Liver (tissue), 9 donors: Measurements from ENCODE around the gene GJD3. TPM values are rescaled to one million over a fixed set of nuclear protein-coding genes. Genes with fewer than 3 reads are reported as not detected.

Experiments used
- DNase-seq: peaks from one replicate; pipeline ENCODE4 v3.0.0-alpha.2; 2017; ENCODE audit warnings: low spot score
- H3K27ac ChIP-seq, 2 donors: one replicate each; pipeline ENCODE4 v1.7.0; 2013; ENCODE audit warnings: inconsistent platforms in 2 of 2, low read length in 2 of 2, control low read depth in 1 of 2, low read depth in 1 of 2, mild to moderate bottlenecking in 1 of 2
- H3K27me3 ChIP-seq, 4 donors: one replicate each; pipeline versions ENCODE4 v1.6.1 to v1.7.0; 2013; ENCODE audit warnings: low read length in 3 of 4, inconsistent platforms in 1 of 4, mild to moderate bottlenecking in 1 of 4, moderate library complexity in 1 of 4; ENCODE audit not compliant: control insufficient read depth in 4 of 4, insufficient read depth in 4 of 4
- H3K36me3 ChIP-seq, 4 donors: one replicate each; pipeline versions ENCODE4 v1.6.1 to v1.7.0; 2013; ENCODE audit warnings: low read length in 3 of 4, mild to moderate bottlenecking in 3 of 4, low read depth in 1 of 4, moderate library complexity in 1 of 4; ENCODE audit not compliant: control insufficient read depth in 4 of 4, insufficient read depth in 3 of 4
- H3K4me1 ChIP-seq, 4 donors: one replicate each; pipeline versions ENCODE4 v1.6.1 to v1.7.0; 2013; ENCODE audit warnings: low read length in 3 of 4, mild to moderate bottlenecking in 3 of 4, moderate library complexity in 1 of 4; ENCODE audit not compliant: control insufficient read depth in 4 of 4, insufficient read depth in 4 of 4
- H3K4me3 ChIP-seq, 3 donors: one replicate each; pipeline versions ENCODE4 v1.6.1 to v1.7.0; 2013; ENCODE audit warnings: low read length in 3 of 3, control low read depth in 1 of 3, low read depth in 1 of 3, mild to moderate bottlenecking in 1 of 3
- H3K9ac ChIP-seq, 2 donors: one replicate each; pipeline ENCODE4 v1.7.0; 2013; ENCODE audit warnings: low read length in 2 of 2, mild to moderate bottlenecking in 2 of 2, moderate library complexity in 2 of 2, control low read depth in 1 of 2, low read depth in 1 of 2
- H3K9me3 ChIP-seq, 4 donors: one replicate each; pipeline versions ENCODE4 v1.6.1 to v1.7.0; 2013; ENCODE audit warnings: low read length in 3 of 4; ENCODE audit not compliant: control insufficient read depth in 4 of 4
- EGR1 ChIP-seq, 2 donors: IDR thresholded peaks; 2 replicates each; pipeline ENCODE4 v1.6.1; 2016 to 2018; ENCODE audit warnings: antibody characterized with exemption in 2 of 2, low read depth in 2 of 2
- FOXA1 ChIP-seq: IDR thresholded peaks from 2 replicates; pipeline ENCODE4 v1.6.1; 2016; ENCODE audit warnings: antibody characterized with exemption
- GABPA ChIP-seq, 2 donors: IDR thresholded peaks in 1 of 2; conservative IDR thresholded peaks in 1 of 2; 2 replicates each; pipeline ENCODE4 v1.6.1; 2016; ENCODE audit warnings: antibody characterized with exemption in 2 of 2, mild to moderate bottlenecking in 1 of 2, moderate library complexity in 1 of 2
- HNF4A ChIP-seq, 2 donors: conservative IDR thresholded peaks; 2 replicates each; pipeline ENCODE4 v1.6.1; 2016; ENCODE audit warnings: antibody characterized with exemption in 2 of 2, mild to moderate bottlenecking in 2 of 2
- HNF4G ChIP-seq: IDR thresholded peaks from 2 replicates; pipeline ENCODE4 v1.6.1; 2016; ENCODE audit warnings: antibody characterized with exemption
- JUND ChIP-seq, 2 donors: IDR thresholded peaks; 2 replicates each; pipeline ENCODE4 v1.6.1; 2016; ENCODE audit warnings: antibody characterized with exemption in 2 of 2
- NR2F2 ChIP-seq: IDR thresholded peaks from 2 replicates; pipeline ENCODE4 v1.6.1; 2016; ENCODE audit warnings: antibody characterized with exemption
- RAD21 ChIP-seq, 2 donors: IDR thresholded peaks; 2 replicates each; pipeline ENCODE4 v1.6.1; 2016; ENCODE audit warnings: antibody characterized with exemption in 2 of 2, mild to moderate bottlenecking in 2 of 2
- RXRA ChIP-seq, 2 donors: IDR thresholded peaks; 2 replicates each; pipeline ENCODE4 v1.6.1; 2017 to 2018; ENCODE audit warnings: antibody characterized with exemption in 2 of 2, mild to moderate bottlenecking in 1 of 2
- SP1 ChIP-seq: IDR thresholded peaks from 2 replicates; pipeline ENCODE4 v1.6.1; 2018; ENCODE audit warnings: antibody characterized with exemption, mild to moderate bottlenecking
- TAF1 ChIP-seq: conservative IDR thresholded peaks from 2 replicates; pipeline ENCODE4 v1.6.1; 2016; ENCODE audit warnings: antibody characterized with exemption, mild to moderate bottlenecking
- WGBS: extraction: QIAGEN DNeasy Blood & Tissue Kit; methylation state at CpG from one replicate; pipeline ENCODE4 v1.1.7; 2013; 5-methylcytosine and 5-hydroxymethylcytosine counted together
- polyA plus RNA-seq, 2 donors: library from polyadenylated mRNA; stranded (reverse) in 1 of 2; unstranded in 1 of 2; fragments of 200-250 nt in 1 of 2; fragments of >200 nt in 1 of 2; fragmentation: Nextera tagmentation in 1 of 2; extraction: Ambion mirVana in 1 of 2; gene quantifications; one replicate each; pipeline versions ENCODE4 v1.2.1 to v1.2.3, GENCODE V29; 2013 to 2015
- total RNA-seq, 2 donors: library from RNA; depleted of rRNA; stranded (reverse); fragments of >200 nt; gene quantifications; one replicate each; pipeline ENCODE4 v1.2.3, GENCODE V29; 2014
- TF ChIP-seq, protein P1 (sequence below): IDR thresholded peaks from 2 replicates; pipeline ENCODE4 v1.6.1; 2016; ENCODE audit warnings: antibody characterized with exemption
- TF ChIP-seq, protein P2 (sequence below): IDR thresholded peaks from 2 replicates; pipeline ENCODE4 v1.6.1; 2016; ENCODE audit warnings: antibody characterized with exemption, mild to moderate bottlenecking
- TF ChIP-seq, protein P3 (sequence below): fragments of 150-350 bp; IDR thresholded peaks from 2 replicates; pipeline ENCODE4 v1.5.1; 2017; ENCODE audit warnings: improper control_type of control experiment, low read depth, low read length; ENCODE audit not compliant: missing input control
- TF ChIP-seq, protein P4 (sequence below): IDR thresholded peaks from 2 replicates; pipeline ENCODE4 v1.6.1; 2016; ENCODE audit warnings: antibody characterized with exemption
- TF ChIP-seq, protein P5 (sequence below): IDR thresholded peaks from 2 replicates; pipeline ENCODE4 v1.6.1; 2016; ENCODE audit warnings: antibody characterized with exemption
- donor health status: healthy.
- donor health status: healthy.
- donor health status: healthy.
- donor health status: healthy.
- donor health status: healthy.

Gene GJD3
- total and polyA plus RNA-seq, 4 donors = 0.47 to 0.59 (median 0.48) TPM; not detected in 1

DNA sequence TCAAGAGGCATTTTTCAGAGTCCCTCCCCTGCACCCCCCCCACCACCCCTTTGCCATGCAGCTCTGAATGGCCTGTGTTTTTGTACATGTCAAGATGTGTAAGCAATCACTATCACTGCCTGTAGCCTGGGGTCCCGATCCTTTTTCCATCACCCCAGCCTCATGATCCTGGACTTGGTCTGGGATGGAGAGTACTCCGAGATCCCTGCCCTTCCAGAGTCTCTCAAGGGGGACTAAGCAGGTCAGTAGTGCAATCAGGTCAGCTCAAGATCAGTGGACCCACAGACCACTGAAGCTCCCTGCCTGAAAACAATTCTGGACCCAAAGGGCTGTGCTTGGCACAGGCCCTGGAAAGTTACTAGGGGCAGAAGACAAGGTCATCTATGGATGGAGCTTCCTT, 7.5 kb upstream of the GJD3 start (continued):
- TF ChIP-seq, protein P1, sequence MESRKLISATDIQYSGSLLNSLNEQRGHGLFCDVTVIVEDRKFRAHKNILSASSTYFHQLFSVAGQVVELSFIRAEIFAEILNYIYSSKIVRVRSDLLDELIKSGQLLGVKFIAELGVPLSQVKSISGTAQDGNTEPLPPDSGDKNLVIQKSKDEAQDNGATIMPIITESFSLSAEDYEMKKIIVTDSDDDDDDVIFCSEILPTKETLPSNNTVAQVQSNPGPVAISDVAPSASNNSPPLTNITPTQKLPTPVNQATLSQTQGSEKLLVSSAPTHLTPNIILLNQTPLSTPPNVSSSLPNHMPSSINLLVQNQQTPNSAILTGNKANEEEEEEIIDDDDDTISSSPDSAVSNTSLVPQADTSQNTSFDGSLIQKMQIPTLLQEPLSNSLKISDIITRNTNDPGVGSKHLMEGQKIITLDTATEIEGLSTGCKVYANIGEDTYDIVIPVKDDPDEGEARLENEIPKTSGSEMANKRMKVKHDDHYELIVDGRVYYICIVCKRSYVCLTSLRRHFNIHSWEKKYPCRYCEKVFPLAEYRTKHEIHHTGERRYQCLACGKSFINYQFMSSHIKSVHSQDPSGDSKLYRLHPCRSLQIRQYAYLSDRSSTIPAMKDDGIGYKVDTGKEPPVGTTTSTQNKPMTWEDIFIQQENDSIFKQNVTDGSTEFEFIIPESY = no peak

DNA sequence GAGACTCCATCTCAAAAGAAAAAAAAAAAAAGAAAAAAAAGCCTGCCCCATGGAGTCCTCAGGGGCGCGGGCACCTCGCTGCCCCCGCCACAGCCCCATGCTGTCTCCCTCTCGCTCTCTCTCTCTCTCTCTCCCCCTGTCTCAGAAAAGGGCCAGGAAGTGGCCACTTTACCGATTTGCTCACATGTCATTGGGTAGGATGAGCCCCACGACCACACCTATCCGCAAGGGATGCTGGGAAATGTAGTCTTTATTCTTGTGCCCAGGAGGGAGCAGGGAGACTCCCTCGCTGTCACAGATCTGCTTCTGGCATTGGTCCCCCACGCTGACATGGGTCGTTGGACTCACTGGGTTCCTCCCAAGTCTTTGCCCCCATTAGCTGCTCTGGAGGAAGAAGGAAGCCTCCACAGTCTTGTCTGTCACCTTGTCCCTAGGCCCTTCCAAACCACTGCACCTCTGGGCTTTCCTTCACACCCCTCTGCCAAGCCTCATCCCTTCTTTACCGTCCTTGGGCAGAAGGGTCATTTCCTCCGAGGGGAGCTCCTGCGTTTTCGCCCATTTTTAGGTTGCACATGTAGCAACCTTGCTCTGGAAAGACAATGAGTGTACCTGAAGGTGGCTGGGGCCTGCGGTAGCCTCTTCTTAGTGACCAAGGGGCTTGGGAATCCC, 6.9 kb upstream of the GJD3 start:
- TF ChIP-seq EGR1 (IDR thresholded peaks at IDR 0.05; ENCODE audit: low read depth in 2 of 2) = no peak
- no peak for TF ChIP-seq JUND (IDR thresholded peaks at IDR 0.05)
- no peak for TF ChIP-seq HNF4G
- no peak for TF ChIP-seq SP1
- TF ChIP-seq, protein P2, sequence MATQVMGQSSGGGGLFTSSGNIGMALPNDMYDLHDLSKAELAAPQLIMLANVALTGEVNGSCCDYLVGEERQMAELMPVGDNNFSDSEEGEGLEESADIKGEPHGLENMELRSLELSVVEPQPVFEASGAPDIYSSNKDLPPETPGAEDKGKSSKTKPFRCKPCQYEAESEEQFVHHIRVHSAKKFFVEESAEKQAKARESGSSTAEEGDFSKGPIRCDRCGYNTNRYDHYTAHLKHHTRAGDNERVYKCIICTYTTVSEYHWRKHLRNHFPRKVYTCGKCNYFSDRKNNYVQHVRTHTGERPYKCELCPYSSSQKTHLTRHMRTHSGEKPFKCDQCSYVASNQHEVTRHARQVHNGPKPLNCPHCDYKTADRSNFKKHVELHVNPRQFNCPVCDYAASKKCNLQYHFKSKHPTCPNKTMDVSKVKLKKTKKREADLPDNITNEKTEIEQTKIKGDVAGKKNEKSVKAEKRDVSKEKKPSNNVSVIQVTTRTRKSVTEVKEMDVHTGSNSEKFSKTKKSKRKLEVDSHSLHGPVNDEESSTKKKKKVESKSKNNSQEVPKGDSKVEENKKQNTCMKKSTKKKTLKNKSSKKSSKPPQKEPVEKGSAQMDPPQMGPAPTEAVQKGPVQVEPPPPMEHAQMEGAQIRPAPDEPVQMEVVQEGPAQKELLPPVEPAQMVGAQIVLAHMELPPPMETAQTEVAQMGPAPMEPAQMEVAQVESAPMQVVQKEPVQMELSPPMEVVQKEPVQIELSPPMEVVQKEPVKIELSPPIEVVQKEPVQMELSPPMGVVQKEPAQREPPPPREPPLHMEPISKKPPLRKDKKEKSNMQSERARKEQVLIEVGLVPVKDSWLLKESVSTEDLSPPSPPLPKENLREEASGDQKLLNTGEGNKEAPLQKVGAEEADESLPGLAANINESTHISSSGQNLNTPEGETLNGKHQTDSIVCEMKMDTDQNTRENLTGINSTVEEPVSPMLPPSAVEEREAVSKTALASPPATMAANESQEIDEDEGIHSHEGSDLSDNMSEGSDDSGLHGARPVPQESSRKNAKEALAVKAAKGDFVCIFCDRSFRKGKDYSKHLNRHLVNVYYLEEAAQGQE = no peak
- TF ChIP-seq, protein P3, sequence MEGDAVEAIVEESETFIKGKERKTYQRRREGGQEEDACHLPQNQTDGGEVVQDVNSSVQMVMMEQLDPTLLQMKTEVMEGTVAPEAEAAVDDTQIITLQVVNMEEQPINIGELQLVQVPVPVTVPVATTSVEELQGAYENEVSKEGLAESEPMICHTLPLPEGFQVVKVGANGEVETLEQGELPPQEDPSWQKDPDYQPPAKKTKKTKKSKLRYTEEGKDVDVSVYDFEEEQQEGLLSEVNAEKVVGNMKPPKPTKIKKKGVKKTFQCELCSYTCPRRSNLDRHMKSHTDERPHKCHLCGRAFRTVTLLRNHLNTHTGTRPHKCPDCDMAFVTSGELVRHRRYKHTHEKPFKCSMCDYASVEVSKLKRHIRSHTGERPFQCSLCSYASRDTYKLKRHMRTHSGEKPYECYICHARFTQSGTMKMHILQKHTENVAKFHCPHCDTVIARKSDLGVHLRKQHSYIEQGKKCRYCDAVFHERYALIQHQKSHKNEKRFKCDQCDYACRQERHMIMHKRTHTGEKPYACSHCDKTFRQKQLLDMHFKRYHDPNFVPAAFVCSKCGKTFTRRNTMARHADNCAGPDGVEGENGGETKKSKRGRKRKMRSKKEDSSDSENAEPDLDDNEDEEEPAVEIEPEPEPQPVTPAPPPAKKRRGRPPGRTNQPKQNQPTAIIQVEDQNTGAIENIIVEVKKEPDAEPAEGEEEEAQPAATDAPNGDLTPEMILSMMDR = no peak
- TF ChIP-seq RXRA (IDR thresholded peaks at IDR 0.05) = no peak
- TF ChIP-seq, protein P4, sequence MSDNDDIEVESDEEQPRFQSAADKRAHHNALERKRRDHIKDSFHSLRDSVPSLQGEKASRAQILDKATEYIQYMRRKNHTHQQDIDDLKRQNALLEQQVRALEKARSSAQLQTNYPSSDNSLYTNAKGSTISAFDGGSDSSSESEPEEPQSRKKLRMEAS = no peak
- TF ChIP-seq RAD21 (IDR thresholded peaks at IDR 0.05) = no peak
- TF ChIP-seq TAF1 = no peak
- TF ChIP-seq, protein P1 = no peak
- no peak for TF ChIP-seq HNF4A (conservative IDR thresholded peaks at IDR 0.05)
- no peak for TF ChIP-seq FOXA1
- TF ChIP-seq, protein P5, sequence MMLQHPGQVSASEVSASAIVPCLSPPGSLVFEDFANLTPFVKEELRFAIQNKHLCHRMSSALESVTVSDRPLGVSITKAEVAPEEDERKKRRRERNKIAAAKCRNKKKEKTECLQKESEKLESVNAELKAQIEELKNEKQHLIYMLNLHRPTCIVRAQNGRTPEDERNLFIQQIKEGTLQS = no peak
- TF ChIP-seq NR2F2 = no peak
- TF ChIP-seq GABPA (IDR thresholded peaks at IDR 0.05 in 1 of 2, conservative IDR thresholded peaks at IDR 0.05 in 1 of 2) = no peak
- H3K27me3 ChIP-seq = no peaks in the 10 kb centered on the region
- H3K9me3 ChIP-seq = no peaks in the 10 kb centered on the region
- H3K27ac ChIP-seq = no peak overlapping the region
- H3K4me1 ChIP-seq = no peaks in the 10 kb centered on the region
- H3K9ac ChIP-seq = no peak overlapping the region
- WGBS = 88% methylated on average over 16 of the region's 16 CpGs
- no peak overlapping the region for H3K4me3 ChIP-seq
- DNase-seq = no peak
- H3K36me3 ChIP-seq = no peaks in the 10 kb centered on the region
